Measurements from ENCODE around the gene ISY1.
"Not testable (repeated sequence)": the region's sequence is repeated elsewhere in the genome, so short reads cannot be mapped to it uniquely, and the experiment has no call there.

The ISY1 gene

DNA sequence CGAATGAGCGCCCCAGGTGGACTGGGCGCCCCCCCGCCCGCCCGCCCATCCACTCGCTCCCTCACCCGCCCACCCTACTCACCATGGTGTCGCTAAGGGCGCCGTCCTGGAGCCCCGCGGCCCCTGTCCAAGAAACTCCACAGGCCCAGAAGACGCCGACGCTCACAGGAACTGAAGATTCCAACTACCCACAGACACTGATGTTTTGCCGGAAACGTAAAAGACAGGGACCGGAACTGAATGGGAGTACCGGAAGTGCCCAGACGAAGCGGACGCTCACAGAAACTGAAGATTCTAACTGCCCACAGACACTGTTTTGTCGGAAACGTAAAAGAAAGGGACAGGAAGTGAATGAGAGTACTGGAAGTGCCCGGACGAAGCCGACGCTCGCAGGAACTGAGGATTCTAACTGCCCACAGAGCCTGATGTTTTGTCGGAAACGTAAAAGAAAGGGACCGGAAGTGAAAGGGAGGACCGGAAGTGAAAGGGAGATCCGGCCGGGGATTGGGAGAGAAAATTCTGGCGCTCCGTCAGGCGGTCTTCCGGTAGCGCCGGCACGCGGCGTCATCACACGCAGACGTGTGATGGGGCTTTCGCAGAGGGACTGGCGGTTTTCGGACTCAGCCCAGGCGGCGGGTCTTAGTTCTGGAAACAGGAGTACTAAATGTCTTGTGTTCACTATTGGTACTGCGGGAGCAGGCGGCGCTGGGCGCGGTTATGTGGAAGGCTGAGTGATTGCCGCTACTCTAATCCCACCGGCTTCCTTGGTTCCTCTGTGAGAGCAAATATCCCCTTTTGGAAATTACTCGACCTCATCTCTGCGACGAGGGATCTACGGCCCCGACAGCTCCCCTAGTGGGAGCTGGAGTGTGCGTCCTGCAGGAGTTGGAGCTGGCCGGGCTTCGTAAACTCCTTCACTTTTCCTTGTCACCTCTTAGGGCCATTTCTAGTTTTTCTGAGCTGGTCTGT is at the start of gene ISY1:
Gene ISY1, minus strand, starts transcription at position 173 of the 969 bp plus-strand sequence. Its CDS starts 88 bp downstream, at position 85.
- peak; percentile 87 for DNase-seq

DNA sequence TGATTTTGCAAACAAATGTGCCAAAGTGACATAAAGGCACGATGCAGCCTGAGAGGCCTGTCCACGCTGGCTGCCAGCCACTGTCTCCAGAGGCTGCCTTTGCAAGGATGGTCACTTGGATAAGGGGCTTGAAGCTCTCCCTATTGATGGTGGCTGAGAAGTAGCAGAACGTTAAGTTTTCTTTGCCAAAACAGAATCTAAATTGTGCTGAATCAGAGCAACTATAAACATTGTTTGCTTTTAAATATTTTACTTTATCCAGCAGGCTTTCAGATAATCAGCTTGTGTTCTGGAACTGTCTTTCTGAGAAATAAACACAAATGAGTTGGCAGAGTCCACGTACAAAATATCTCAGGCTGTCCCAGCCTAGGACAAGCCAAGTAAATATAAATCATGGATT is 46.6 kb upstream of the ISY1 start:
- DNase-seq, result no peak

- DNase-seq, result no peak
Measured at GRCh38 chr3:129205109-129205832, 44.4 kb upstream of the ISY1 start.

- no peak for DNase-seq
Measured at GRCh38 chr3:129204473-129204872, 43.6 kb upstream of the ISY1 start.

GRCh38 chr3:129199366-129199765 is 38.5 kb upstream of the ISY1 start:
- DNase-seq, result no peak

DNA sequence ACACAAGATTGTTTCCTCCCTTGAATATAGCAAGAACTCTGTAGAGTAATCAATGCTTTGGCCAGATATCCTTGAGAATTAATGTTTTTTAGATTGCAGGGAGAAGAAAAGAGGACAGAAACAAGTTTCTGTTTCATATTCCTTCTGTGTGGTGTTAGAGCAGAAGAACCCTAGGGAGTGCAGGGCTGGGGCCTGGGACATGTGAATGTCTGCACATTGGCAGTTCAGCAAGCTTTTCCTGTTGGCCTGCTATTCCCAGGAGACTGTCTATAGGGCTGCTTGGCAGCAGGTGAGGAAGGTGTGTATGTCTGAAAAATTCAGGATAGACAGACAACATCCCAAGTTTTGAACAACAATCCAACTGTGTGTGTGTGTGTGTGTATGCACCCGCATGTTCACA is 36.5 kb upstream of the ISY1 start:
- DNase-seq, result no peak

GRCh38 chr3:129196601-129197000 is 35.7 kb upstream of the ISY1 start:
- DNase-seq, result no peak

- DNase-seq, result no peak
Measured at GRCh38 chr3:129195731-129196256, 34.9 kb upstream of the ISY1 start.

- not testable (repeated sequence) for DNase-seq
Measured at GRCh38 chr3:129189793-129190192, 28.9 kb upstream of the ISY1 start.

GRCh38 chr3:129187857-129188256 is 27.0 kb upstream of the ISY1 start:
- DNase-seq, result no peak

DNA sequence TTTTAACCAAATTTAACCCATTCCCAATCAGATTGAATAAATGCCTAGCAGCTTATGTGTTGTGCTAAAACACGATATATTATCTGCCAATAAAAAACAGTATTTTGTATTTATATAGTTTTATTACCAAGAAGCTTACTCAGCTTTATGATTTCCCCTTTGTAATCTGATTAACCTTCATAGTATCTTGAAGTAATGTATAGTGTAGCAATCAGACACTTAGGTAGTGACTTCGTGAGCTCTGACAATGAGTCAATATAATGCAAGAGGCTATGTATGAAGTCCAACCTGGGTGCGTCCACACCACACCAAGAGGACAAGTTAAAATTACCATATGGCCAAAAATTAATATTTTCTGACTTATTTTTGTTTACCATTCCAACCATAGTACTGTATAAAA is 24.9 kb upstream of the ISY1 start:
- DNase-seq, result no peak

GRCh38 chr3:129184784-129185542 is 24.1 kb upstream of the ISY1 start:
- not testable (repeated sequence) for DNase-seq

GRCh38 chr3:129184396-129184657 is 23.5 kb upstream of the ISY1 start:
- peak; percentile 12 for DNase-seq

GRCh38 chr3:129183569-129184395 is 22.9 kb upstream of the ISY1 start, which contains the start of gene CNBP:
CNBP (minus strand) TSS chr3:129183896; CDS start chr3:129171757, 12,139 bp downstream.
- peak; percentile 91 for DNase-seq

GRCh38 chr3:129182390-129183185 is 21.7 kb upstream of the ISY1 start:
- no peak for DNase-seq

GRCh38 chr3:129181819-129182218 is 21.0 kb upstream of the ISY1 start:
- no peak for DNase-seq

DNA sequence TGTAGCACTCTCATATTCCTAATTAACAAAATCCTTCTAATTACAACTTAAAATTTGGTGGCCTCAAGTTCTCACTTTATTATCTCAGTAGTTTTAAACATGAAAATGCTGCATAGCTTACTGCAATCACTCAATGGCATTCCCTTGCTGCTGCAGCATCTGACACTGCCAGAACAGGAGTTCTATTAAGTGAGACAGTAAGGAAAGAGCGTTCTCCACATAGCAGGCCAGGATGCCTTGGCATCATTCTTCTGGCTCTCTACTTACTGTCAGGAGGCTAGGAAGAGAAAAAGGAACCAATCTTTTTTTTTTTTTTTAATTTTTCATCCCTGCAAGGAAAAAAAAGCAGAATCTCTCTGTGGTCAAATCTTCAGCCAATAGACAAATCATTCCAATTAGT is 19.6 kb upstream of the ISY1 start:
- DNase-seq, result no peak

DNA sequence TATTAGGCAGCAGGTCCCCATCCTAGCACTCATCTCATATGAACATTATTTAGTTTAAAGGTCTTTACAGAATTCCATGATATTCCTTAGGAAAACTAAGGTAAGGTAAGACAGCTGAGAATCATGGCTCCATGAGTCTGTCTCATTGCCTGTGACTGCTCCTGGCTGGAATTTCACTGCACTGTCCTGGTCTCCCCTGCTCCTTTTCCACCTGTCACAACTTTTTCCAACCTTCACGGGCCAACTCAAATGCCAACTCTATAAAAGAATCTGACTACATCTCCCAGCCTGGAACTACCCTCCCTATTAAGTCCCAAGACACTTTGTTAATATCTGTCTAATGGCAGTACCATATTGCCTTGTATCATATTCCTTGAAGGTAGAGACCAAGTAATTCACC is 15.2 kb upstream of the ISY1 start:
- no peak for DNase-seq

- DNase-seq, result no peak
Measured at GRCh38 chr3:129173725-129174124, 12.9 kb upstream of the ISY1 start.

- DNase-seq, result no peak
Measured at GRCh38 chr3:129173206-129173605, 12.3 kb upstream of the ISY1 start.

Measured in CD4-positive, alpha-beta T cell treated with Interleukin-6 for 4 hours (primary cell).